ENCODE results near the gene PPM1D.

- TF ChIP-seq POLR2AphosphoS5 (IDR thresholded peaks at IDR 0.05) = no peak
- TF ChIP-seq CTCF (IDR thresholded peaks at IDR 0.05) = no peak
Observed at GRCh38 chr17:60560860-60561257, 39.1 kb upstream of the PPM1D start.
